Neural progenitor cell (in vitro differentiated cells): ENCODE data around the gene PTPN14.

Experiments used
- EZH2 ChIP-seq: fragments of 200-600 bp; sonication (generic); IDR thresholded peaks from 2 replicates; pipeline ENCODE4 v1.6.1; 2017; ENCODE audit warnings: antibody characterized with exemption, mild to moderate bottlenecking, moderate library complexity
- EZH2phosphoT487 ChIP-seq: fragments of 200-600 bp; sonication (generic); IDR thresholded peaks from 2 replicates; pipeline ENCODE4 v1.6.1; 2017; ENCODE audit warnings: antibody characterized with exemption
- TF ChIP-seq, protein P1 (sequence below): fragments of 200-600 bp; sonication (generic); IDR thresholded peaks from 2 replicates; pipeline ENCODE4 v1.5.1; 2017; ENCODE audit warnings: antibody characterized with exemption, mild to moderate bottlenecking

DNA sequence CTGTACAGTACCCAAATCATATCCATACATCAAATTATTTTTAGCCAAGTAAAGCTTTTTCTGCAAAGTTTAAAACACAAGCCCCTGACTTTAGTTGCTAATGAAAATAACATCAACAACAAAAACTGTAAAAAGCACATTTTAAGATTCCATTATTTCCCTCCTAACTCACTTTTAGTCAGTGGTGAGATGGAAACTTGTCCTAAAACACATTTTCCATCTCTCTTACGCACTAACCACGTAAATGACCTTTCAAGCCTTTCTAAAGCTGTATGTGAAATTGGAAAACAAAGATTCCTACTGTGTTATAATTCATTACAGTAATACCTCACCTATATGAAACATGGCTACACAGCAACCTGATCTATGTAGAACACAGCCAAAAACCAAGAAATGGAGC lies 77.5 kb downstream of the PTPN14 start:
- TF ChIP-seq, protein P1, sequence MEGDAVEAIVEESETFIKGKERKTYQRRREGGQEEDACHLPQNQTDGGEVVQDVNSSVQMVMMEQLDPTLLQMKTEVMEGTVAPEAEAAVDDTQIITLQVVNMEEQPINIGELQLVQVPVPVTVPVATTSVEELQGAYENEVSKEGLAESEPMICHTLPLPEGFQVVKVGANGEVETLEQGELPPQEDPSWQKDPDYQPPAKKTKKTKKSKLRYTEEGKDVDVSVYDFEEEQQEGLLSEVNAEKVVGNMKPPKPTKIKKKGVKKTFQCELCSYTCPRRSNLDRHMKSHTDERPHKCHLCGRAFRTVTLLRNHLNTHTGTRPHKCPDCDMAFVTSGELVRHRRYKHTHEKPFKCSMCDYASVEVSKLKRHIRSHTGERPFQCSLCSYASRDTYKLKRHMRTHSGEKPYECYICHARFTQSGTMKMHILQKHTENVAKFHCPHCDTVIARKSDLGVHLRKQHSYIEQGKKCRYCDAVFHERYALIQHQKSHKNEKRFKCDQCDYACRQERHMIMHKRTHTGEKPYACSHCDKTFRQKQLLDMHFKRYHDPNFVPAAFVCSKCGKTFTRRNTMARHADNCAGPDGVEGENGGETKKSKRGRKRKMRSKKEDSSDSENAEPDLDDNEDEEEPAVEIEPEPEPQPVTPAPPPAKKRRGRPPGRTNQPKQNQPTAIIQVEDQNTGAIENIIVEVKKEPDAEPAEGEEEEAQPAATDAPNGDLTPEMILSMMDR, result no peak
- no peak for TF ChIP-seq EZH2
- no peak for TF ChIP-seq EZH2phosphoT487
